ENCODE data around the gene MTMR12. TPM values are rescaled to one million over a fixed set of nuclear protein-coding genes. Genes with fewer than 3 reads are reported as not detected.

The MTMR12 gene
- total RNA-seq, 1 donor from 2014 or later, result 41.3 TPM

GRCh38 chr5:32255540-32255900 is 57.2 kb downstream of the MTMR12 start:
- peak; percentile 53 for ATAC-seq
- intact Hi-C loops (cut with DNase I), result no loop called here
- Histone ChIP-seq H3K27ac (no peak overlapping the region), H3K27me3 (no peaks in the 10 kb centered on the region), H3K4me1 (peaks cover 7% of the 10 kb centered on the region), H3K4me3 (no peak overlapping the region), H3K9me3 (no peaks in the 10 kb centered on the region), H3K36me3 (peaks cover 67% of the 10 kb centered on the region)
- DNase-seq, result no peak
- TF ChIP-seq CTCF (IDR thresholded peaks at IDR 0.05), result no peak

- no peak overlapping the region for H3K4me3 ChIP-seq
- intact Hi-C loops (cut with DNase I), result no loop called here
- peaks cover 62% of the 10 kb centered on the region for H3K36me3 ChIP-seq
- peaks cover 7% of the 10 kb centered on the region for H3K4me1 ChIP-seq
- no peak for ATAC-seq
- no peak overlapping the region for H3K27ac ChIP-seq
- H3K27me3 ChIP-seq, result no peaks in the 10 kb centered on the region
- no peak for TF ChIP-seq CTCF (IDR thresholded peaks at IDR 0.05)
- no peaks in the 10 kb centered on the region for H3K9me3 ChIP-seq
- no peak for DNase-seq
Measured at GRCh38 chr5:32254881-32255539, 57.7 kb downstream of the MTMR12 start.

GRCh38 chr5:32251871-32252458 is 60.8 kb downstream of the MTMR12 start:
- H3K4me3 ChIP-seq, result no peak overlapping the region
- H3K27ac ChIP-seq, result no peak overlapping the region
- peaks cover 64% of the 10 kb centered on the region for H3K36me3 ChIP-seq
- H3K27me3 ChIP-seq, result no peaks in the 10 kb centered on the region
- peaks cover 7% of the 10 kb centered on the region for H3K4me1 ChIP-seq
- no peak for TF ChIP-seq CTCF (IDR thresholded peaks at IDR 0.05)
- peak; percentile 53 for ATAC-seq
- no peaks in the 10 kb centered on the region for H3K9me3 ChIP-seq
- DNase-seq, result no peak
- intact Hi-C loops (cut with DNase I), result no loop called here

- Histone ChIP-seq H3K36me3 (peaks cover 56% of the 10 kb centered on the region), H3K27ac (no peak overlapping the region), H3K27me3 (no peaks in the 10 kb centered on the region), H3K4me1 (no peaks in the 10 kb centered on the region), H3K9me3 (no peaks in the 10 kb centered on the region), H3K4me3 (no peak overlapping the region)
- intact Hi-C loops (cut with DNase I), result no loop called here
- DNase-seq (no peak), ATAC-seq (peak; percentile 57)
- no peak for TF ChIP-seq CTCF (IDR thresholded peaks at IDR 0.05)
Measured at GRCh38 chr5:32249668-32250067, 63.1 kb downstream of the MTMR12 start.

- no peak for TF ChIP-seq CTCF (IDR thresholded peaks at IDR 0.05)
- Histone ChIP-seq H3K27ac (no peak overlapping the region), H3K4me3 (no peak overlapping the region), H3K4me1 (no peaks in the 10 kb centered on the region), H3K9me3 (no peaks in the 10 kb centered on the region), H3K36me3 (peaks cover 64% of the 10 kb centered on the region), H3K27me3 (no peaks in the 10 kb centered on the region)
- DNase-seq (no peak), ATAC-seq (no peak)
- intact Hi-C loops (cut with DNase I), result no loop called here
Measured at GRCh38 chr5:32245742-32246141, 67.0 kb downstream of the MTMR12 start.

All from upper lobe of right lung (tissue), 1 donor.